LoVo (cell line): ENCODE results near the gene TOMM6.
"Not testable (repeated sequence)": the region's sequence is repeated elsewhere in the genome, so short reads cannot be mapped to it uniquely, and the experiment has no call there.

Experiments used
- DNase-seq: peaks from one replicate; pipeline ENCODE4 v3.0.0-alpha.2; 2016; ENCODE audit warnings: low spot score

TOMM6 gene

DNA sequence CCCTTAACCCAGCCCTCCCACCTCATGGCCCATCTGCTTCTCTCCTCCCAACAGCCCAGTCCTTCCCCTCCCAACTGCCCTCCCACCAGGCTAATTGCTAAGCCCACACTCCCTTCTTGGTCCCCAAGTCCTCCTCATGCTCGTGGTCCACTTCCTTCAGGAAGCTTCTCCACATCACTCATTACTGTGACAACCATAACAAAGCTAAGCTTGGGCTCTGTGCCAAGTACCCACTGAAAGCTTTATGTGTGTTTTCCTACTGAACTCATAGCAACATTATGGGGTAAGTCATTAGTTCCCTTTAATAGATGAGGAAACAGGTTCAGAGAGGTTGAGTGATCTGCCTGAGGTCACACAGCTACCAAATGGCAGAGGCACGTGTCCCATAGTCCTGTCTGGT, 24.0 kb upstream of the TOMM6 start:
- DNase-seq = no peak

- DNase-seq = not testable (repeated sequence)
Observed at GRCh38 chr6:41766043-41766664, 21.3 kb upstream of the TOMM6 start.

DNA sequence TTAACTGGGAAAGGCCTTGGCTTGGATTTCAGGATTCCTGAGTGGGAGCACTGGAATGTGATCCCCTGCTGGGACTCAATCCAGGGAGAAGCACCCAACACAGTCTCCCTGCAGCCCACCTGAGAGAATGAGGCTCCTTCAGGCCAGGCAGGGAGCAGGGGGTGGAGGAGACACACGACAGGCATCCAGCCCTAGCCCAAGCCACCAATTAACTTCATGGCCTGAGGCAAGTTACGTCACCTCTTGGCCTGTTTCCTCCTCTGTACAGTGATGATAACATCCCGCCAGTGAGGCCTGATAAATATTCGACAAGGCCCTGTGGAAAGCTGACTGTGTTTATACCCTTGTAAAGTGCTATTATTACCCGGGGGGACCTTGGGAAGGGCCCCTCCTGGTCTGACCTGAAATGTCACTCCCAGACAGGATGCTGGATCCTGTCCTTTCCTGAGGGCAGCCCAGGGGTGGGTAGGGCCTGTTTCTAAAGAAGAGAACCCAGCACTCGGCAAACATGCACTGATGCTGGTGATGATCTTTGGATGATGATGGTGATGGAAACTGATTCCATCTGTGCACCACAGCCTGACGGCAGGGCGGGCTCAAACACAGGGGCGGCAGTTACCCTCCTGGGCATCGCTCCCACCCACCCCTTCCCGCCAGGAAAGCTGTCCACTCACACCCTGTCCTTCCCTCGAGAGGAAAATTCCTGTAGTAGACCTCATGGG, 20.2 kb upstream of the TOMM6 start:
- peak; percentile 63 for DNase-seq

DNA sequence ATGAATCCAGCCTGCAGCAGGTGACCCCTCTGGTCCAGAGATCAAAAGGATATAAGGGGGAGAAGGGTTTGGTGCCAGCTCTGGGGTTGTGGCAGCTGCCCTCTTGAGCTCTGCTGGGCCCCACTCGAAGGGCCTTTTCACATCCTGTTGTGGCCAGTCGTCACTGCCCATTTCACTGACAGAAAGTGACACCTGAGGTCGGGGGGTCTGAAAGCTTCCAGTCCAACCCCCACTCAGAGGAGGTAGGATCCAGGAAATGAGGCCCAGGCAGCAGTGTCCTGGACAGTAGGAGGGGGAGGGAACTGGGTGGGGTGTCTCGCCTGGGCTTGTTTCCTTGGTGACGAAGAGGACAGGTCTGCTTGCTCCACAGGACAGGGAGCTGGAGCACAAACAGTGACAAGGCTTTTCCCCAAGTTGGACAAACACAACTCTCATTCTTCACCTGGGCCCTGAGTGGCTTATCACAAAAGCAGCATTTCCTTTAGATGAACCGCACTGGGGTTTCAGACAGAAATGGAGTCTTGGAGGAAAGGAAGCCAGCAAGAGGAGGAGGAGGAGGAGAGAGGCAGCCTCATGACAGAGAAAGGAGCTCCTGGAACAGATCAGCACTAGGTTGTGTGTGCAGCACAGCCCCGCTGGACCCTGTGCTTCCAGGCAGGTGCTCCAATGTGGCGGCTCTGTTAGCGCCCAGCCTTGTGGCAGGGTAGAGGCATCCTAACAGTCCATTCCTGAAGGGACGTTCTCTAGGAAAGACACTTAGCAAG, 18.8 kb upstream of the TOMM6 start:
- no peak for DNase-seq

DNA sequence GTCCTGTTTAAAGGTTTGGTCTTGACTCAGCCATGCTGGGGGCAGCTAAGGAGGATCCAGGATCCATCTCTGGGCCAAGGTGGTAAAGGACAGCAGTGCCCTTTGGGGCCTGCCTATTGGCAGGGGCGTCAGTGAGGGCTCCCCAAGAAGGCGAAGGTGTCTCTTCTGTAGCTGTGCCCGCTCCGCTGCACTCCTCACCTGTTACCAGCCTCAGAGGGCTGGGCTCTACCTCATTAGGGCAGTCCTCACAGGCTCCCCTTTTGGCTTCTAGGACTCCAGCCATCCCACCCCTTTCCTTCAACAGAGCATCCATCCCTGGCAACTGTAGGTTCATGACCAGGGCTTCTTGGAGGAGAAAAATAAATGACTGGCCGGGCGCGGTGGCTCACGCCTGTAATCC, 18.1 kb upstream of the TOMM6 start:
- no peak for DNase-seq

DNA sequence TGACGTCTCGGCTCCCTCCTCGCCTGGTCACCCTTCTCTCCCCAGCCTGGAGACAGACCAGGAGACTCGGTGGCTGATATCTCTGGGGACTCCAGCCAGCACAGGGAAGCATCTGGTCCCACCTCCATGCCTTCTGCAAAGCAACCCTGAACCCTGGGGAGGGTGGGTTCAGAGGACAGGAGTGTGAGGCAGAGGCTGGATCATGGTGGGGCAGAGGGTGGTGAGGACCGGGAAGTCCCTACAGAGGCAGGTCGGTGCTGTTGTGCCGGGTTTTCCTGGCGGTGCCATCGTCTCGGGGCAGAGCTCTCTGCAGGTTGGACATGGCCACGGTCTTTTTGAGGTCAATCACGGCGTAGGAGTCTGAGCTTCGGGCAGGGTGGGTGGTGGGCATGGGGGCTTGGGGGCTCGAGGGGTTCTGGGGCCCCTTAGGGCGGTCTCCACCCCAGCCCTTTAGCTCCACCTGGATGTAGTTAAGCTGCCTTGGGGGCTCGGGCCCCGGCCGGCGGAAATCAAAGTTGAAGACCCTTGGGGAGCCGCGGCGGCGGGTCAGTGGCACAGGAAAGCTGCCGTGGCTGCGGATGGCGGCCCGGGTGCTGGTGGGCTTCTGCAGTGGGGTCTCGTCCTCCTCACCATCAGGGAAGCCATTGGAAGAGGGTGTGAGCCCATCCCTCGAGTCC, 17.0 kb upstream of the TOMM6 start:
- no peak for DNase-seq

DNA sequence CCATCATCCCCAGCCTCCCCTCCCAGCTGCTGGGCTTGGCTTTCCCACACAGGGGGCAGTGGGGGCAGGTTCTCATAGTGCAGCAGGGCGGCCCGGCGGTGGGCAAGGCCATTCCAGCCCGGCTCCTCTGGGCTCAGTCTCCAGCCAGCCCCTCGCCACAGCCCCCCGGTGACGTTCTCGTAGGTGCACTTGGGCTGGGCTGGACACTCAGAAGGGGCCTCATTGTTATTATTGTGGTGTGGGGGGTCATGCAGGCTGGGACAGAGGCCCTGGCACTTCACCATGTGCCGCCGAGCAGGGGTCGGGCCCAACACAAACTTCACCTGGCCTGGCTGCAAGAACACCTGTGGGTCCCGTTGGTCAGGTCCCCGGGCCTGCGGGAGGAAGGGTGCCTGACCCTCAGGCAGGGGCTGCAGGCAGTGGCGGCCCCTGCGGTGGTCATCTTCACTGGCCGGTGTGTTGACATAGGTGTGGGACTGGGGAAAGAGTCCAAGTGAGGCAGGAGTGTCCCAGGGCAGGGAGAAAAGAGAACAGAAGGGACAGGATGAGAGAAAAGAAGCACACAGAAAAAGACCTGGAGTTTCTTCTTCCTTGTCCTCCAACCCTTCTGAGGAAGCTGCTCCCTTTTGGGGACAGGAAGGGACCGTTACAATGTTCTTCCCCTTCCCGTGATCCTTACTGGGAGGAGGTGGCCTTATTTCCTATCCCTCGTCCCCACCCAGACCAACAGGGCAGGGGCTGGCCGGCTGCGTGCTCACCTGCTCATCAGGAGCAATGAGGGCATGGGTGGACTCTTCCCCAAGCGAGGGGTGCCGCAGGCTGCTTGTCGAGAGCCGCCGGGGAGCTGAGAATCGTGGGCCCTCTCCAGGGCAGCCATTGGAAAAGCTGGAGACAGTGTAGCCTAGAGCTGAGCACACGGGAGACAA, 16.2 kb upstream of the TOMM6 start:
- no peak for DNase-seq

- DNase-seq = no peak
Observed at GRCh38 chr6:41774841-41775240, 12.7 kb upstream of the TOMM6 start.

DNA sequence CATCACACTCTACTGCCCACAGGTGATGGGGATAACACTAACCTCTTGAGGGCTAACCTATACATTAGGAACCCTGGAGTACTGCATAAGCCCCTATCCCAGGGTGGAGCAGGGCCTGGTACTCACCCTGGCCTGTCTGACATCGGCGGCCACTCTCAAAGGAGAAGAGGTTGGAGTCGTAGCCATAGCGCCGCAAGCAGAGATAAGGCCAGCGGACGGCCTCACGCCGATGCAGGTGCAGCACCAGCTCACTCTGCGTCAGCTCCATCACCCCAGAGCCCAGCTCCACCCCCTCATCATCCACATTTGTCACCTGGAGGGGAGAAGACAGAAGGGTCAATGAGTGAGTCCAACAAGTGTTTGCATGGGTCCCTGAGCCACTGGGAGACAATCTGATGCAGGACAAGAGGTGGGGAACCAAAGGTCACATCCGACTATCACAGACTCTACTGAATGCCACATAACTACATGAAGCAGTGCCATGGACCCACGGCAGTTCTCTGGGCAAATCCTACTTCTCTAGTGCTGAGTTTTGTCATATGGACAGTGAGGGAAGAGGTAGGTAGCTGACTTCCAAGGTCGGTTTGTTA, 12.1 kb upstream of the TOMM6 start:
- DNase-seq = no peak

DNA sequence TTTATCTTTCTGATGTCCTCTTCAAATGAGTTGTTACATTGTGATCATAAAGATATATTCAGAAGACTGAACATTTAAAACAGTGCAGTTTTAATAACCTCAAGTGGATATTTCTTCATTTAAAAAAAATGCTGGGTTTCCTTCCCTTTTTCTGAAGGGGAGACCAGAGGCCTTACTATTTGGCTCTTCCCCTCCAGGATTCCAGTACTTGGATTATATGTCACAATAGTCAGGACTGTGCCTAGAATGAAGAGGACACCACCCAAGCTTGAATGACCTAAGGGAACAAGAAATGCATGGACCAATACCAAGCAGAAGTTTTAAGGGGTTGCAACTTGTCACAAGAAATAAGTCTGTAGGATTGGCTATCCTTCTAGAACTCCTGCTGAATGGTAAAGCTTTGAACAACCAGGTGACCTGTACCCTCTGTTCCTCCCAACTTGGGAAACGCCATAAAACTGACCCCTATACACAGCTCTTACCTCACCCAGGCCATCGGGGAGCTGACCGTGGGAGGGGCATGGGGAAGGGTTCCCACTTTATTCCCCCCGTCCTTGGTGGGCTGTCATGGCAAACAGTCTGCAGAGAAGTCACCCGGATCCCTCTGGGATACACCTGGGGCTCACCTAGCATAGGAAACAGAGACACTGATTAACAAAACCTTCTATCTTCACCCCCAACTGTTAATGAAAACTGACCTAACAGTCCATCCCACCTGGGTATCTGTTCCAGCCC, 9.8 kb upstream of the TOMM6 start:
- DNase-seq = no peak

- no peak for DNase-seq
Observed at GRCh38 chr6:41778895-41779294, 8.6 kb upstream of the TOMM6 start.

DNA sequence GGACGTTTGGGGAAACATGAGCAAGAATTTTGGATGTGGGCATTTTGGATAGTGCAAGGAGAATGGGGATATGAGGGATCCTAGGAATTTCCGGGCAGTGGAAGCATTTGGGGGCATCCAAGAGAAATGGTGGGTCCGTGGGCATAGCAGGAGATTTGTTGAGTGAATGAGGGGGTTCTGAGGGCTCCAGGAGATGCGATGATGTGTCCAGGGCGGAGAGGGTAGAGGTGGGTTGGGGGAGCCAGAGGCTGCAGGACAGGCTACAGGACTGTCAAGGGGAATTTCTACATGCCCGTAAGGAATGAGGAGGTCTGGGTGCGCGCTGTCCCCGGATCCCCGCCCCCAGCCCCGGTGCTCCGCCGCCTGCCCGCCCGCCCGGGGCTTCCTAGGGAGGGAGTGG, 8.2 kb upstream of the TOMM6 start:
- no peak for DNase-seq

GRCh38 chr6:41779788-41780550, 7.5 kb upstream of the TOMM6 start, which contains the start of gene FRS3:
Gene FRS3, minus strand, starts transcription at chr6:41779900. Its CDS starts 2,913 bp downstream, at chr6:41776987.
- DNase-seq = peak; percentile 94

GRCh38 chr6:41780551-41781365, 6.7 kb upstream of the TOMM6 start, which contains the start of gene PRICKLE4:
Gene PRICKLE4, plus strand, starts transcription at chr6:41780782. Its CDS starts 2,692 bp downstream, at chr6:41783474.
- peak; percentile 18 for DNase-seq

GRCh38 chr6:41781366-41781730, 6.1 kb upstream of the TOMM6 start:
- no peak for DNase-seq

DNA sequence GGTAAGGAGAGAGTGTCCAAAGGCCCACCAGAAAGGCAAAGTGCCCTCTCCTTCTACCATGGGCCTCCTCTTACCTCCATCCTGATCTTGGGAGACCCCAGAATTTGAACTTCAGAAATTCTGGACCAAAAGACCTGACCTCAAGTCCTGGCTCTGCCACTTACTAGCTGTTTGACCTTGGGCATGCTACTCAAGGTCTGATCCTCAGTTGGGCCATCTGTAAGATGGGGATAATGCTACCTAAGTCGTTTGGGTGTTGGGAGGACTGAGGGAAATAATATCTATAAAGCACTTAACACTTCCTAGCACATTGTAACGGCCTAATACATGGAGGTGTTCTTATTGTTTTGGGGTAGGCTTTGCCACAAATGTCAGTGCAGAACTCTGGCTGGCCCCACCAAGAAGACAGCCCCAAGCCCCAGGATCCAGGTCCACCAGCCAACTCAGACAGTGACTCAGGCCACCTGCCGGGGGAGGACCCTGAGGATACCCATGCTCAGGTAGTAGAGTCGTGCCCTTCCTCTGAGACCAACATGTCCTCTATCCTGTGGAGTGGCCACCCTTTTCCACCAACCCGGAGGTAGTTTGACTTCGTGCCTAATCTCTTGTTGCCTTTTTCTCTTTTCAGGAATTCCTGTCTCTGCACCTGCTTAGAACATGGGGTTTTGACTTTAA, 4.3 kb upstream of the TOMM6 start:
- DNase-seq = no peak

- no peak for DNase-seq
Observed at GRCh38 chr6:41784581-41785171, 2.8 kb upstream of the TOMM6 start.

- no peak for DNase-seq
Observed at GRCh38 chr6:41785254-41785653, 2.2 kb upstream of the TOMM6 start.
